Mesendoderm (in vitro differentiated cells): Measurements from ENCODE around the gene NLGN1.

Experiments
- DNase-seq: peaks from one replicate; pipeline ENCODE4 v3.0.0; 2013
- H2AK5ac ChIP-seq: 2 replicates; pipeline ENCODE4 v1.6.1; 2013; ENCODE audit warnings: low read length, inconsistent platforms
- H2BK120ac ChIP-seq: 2 replicates; pipeline ENCODE4 v1.6.1; 2013; ENCODE audit warnings: low read depth, mild to moderate bottlenecking, low read length, moderate library complexity, mixed read lengths
- H2BK15ac ChIP-seq: replicated peaks from 2 replicates; pipeline ENCODE4 v1.6.1; 2013; ENCODE audit warnings: low read depth, mild to moderate bottlenecking, moderate library complexity
- H2BK5ac ChIP-seq: 2 replicates; pipeline ENCODE4 v1.6.1; 2013; ENCODE audit warnings: low read length, inconsistent platforms
- H3K18ac ChIP-seq: 2 replicates; pipeline ENCODE4 v1.6.1; 2013; ENCODE audit warnings: mild to moderate bottlenecking, low read length, mixed read lengths
- H3K23ac ChIP-seq: one replicate; pipeline ENCODE4 v1.6.1; 2013; ENCODE audit warnings: low read length
- H3K27ac ChIP-seq: 2 replicates; pipeline ENCODE4 v1.5.1; 2013; ENCODE audit warnings: low read depth, mild to moderate bottlenecking, inconsistent platforms, low read length, moderate library complexity
- H3K27me3 ChIP-seq: 2 replicates; pipeline ENCODE4 v1.6.1; 2013; ENCODE audit warnings: low read length, control low read depth, mild to moderate bottlenecking, inconsistent platforms; ENCODE audit not compliant: insufficient read depth, poor library complexity
- H3K36me3 ChIP-seq: 2 replicates; pipeline ENCODE4 v1.6.1; 2013; ENCODE audit warnings: low read length, inconsistent platforms; ENCODE audit not compliant: control insufficient read depth, insufficient read depth
- H3K4ac ChIP-seq: one replicate; pipeline ENCODE4 v1.6.1; 2013; ENCODE audit warnings: low read depth, mild to moderate bottlenecking, low read length, moderate library complexity
- H3K4me1 ChIP-seq: 2 replicates; pipeline ENCODE4 v1.6.1; 2013; ENCODE audit warnings: low read depth, low read length, inconsistent platforms; ENCODE audit not compliant: control insufficient read depth
- H3K4me2 ChIP-seq: 2 replicates; pipeline ENCODE4 v1.6.1; 2013; ENCODE audit warnings: low read length
- H3K4me3 ChIP-seq: 2 replicates; pipeline ENCODE4 v1.5.1; 2013; ENCODE audit warnings: mild to moderate bottlenecking, low read length
- H3K56ac ChIP-seq: one replicate; pipeline ENCODE4 v1.6.1; 2013; ENCODE audit warnings: low read length
- H3K79me1 ChIP-seq: 2 replicates; pipeline ENCODE4 v1.6.1; 2013; ENCODE audit warnings: low read length, inconsistent platforms
- H3K79me2 ChIP-seq: 2 replicates; pipeline ENCODE4 v1.6.1; 2013; ENCODE audit warnings: mild to moderate bottlenecking, low read length; ENCODE audit not compliant: control insufficient read depth, insufficient read depth
- H3K9ac ChIP-seq: 2 replicates; pipeline ENCODE4 v1.6.1; 2013; ENCODE audit warnings: low read length, inconsistent platforms
- H4K5ac ChIP-seq: one replicate; pipeline ENCODE4 v1.6.1; 2013; ENCODE audit warnings: low read length
- H4K8ac ChIP-seq: one replicate; pipeline ENCODE4 v1.6.1; 2013; ENCODE audit warnings: low read depth, mild to moderate bottlenecking, control low read depth, low read length, moderate library complexity
- WGBS: extraction: QIAGEN DNeasy Blood & Tissue Kit; methylation state at CpG from one replicate; pipeline ENCODE4 v1.1.7; 2013; ENCODE audit warnings: low lambda C conversion rate, missing lambda C conversion rate; ENCODE audit not compliant: insufficient coverage; ENCODE audit errors: extremely low coverage; 5-methylcytosine and 5-hydroxymethylcytosine counted together

NLGN1 gene

DNA sequence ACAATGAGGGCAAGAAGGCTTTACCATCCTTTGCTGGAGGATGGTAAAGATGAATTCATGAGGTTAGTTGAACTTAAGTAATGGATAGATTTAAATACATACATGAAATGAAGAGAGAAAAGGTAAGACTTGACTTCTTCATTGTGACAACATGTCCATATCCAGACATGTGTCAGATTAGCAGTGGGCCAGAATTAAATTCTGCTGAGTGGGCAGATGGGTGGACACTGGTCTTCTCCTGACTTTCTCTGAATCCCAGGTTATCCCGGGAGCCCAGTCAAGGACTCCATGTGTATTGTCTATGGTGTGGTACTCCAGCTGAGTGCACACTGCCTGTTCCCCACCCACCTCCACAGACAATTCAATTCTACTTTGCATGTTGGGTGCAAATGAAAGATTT lies 603.1 kb downstream of the NLGN1 start:
- Histone ChIP-seq H3K23ac (no peak overlapping the region), H3K4me3 (no peak overlapping the region), H3K79me1 (no peaks in the 10 kb centered on the region), H2AK5ac (no peak overlapping the region), H4K5ac (no peak overlapping the region), H3K18ac (no peak overlapping the region), H3K27me3 (no peaks in the 10 kb centered on the region), H2BK120ac (no peak overlapping the region), H3K36me3 (no peaks in the 10 kb centered on the region), H3K4me2 (no peak overlapping the region), H3K9ac (no peak overlapping the region), H3K27ac (no peak overlapping the region), H2BK15ac (no peak overlapping the region), H3K4me1 (no peaks in the 10 kb centered on the region), H3K56ac (no peak overlapping the region), H3K4ac (no peak overlapping the region), H2BK5ac (no peak overlapping the region), H3K79me2 (no peaks in the 10 kb centered on the region), H4K8ac (no peak overlapping the region)
- WGBS = no CpG with 5 or more reads among the region's 1 CpG
- no peak for DNase-seq

DNA sequence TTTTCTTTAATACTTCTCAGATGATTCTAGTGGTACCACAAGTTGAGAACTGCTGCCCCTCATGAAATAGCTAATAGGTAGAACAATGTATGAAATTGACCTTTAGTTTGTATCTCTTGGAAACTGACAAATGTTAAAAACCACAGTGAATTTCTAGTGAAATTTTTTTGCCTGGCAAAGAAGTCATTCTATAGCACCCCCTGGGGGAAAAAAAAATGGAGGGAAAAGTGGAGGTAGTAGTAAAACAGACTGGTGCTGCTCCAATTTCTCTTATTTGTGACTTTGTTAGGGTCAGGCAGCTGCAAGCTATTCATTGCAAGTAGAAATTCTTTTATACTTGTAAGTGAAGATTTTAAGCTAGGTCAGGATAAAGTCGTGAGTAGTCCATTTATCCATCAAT lies 605.0 kb downstream of the NLGN1 start:
- H3K27me3 ChIP-seq = no peaks in the 10 kb centered on the region
- H3K56ac ChIP-seq = no peak overlapping the region
- no peak overlapping the region for H3K27ac ChIP-seq
- H2BK5ac ChIP-seq = no peak overlapping the region
- H3K4me1 ChIP-seq = no peaks in the 10 kb centered on the region
- H2BK120ac ChIP-seq = no peak overlapping the region
- whole genome bisulfite sequencing = no CpG with 5 or more reads among the region's 1 CpG
- no peak overlapping the region for H2BK15ac ChIP-seq
- H3K36me3 ChIP-seq = no peaks in the 10 kb centered on the region
- peak; percentile 31 for DNase-seq
- H3K18ac ChIP-seq = no peak overlapping the region
- no peak overlapping the region for H3K4me3 ChIP-seq
- H3K4me2 ChIP-seq = no peak overlapping the region
- no peaks in the 10 kb centered on the region for H3K79me1 ChIP-seq
- no peak overlapping the region for H4K8ac ChIP-seq
- H2AK5ac ChIP-seq = no peak overlapping the region
- H3K9ac ChIP-seq = no peak overlapping the region
- no peak overlapping the region for H3K23ac ChIP-seq
- H3K79me2 ChIP-seq = no peaks in the 10 kb centered on the region
- no peak overlapping the region for H4K5ac ChIP-seq
- no peak overlapping the region for H3K4ac ChIP-seq

- H3K79me1 ChIP-seq = no peaks in the 10 kb centered on the region
- H2BK5ac ChIP-seq = no peak overlapping the region
- no peak overlapping the region for H3K9ac ChIP-seq
- no peak overlapping the region for H4K8ac ChIP-seq
- no peak overlapping the region for H3K56ac ChIP-seq
- H3K23ac ChIP-seq = no peak overlapping the region
- H3K27me3 ChIP-seq = no peaks in the 10 kb centered on the region
- no peak overlapping the region for H3K4me2 ChIP-seq
- no peak overlapping the region for H3K4me3 ChIP-seq
- no peaks in the 10 kb centered on the region for H3K4me1 ChIP-seq
- no peak overlapping the region for H2BK15ac ChIP-seq
- H4K5ac ChIP-seq = no peak overlapping the region
- H2BK120ac ChIP-seq = no peak overlapping the region
- H3K36me3 ChIP-seq = no peaks in the 10 kb centered on the region
- H2AK5ac ChIP-seq = no peak overlapping the region
- no peaks in the 10 kb centered on the region for H3K79me2 ChIP-seq
- no peak overlapping the region for H3K4ac ChIP-seq
- H3K27ac ChIP-seq = no peak overlapping the region
- DNase-seq = no peak
- no peak overlapping the region for H3K18ac ChIP-seq
- WGBS = no CpG with 5 or more reads among the region's 1 CpG
Measured at GRCh38 chr3:174010907-174011306, 613.4 kb downstream of the NLGN1 start.

DNA sequence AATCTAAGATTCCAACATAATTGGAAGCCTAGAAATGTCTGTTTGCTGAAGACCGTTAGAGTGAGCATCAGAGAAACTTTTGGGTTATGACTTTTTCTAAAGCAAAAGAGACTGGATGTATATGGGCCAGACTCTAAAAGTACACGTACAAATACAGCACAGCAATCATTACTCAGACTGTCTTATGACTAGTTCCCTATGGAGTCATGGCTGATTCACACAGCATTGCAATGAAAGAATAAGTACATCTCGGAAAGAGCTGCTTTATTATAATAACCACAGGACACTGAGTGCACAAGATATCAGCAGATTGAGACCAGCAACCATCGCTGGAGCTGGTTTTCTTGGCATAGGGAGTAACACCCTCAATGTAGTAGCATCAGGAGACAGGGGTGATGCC lies 618.6 kb downstream of the NLGN1 start:
- Histone ChIP-seq H3K18ac (no peak overlapping the region), H4K5ac (no peak overlapping the region), H3K79me2 (no peaks in the 10 kb centered on the region), H3K9ac (no peak overlapping the region), H3K56ac (no peak overlapping the region), H3K36me3 (no peaks in the 10 kb centered on the region), H2AK5ac (no peak overlapping the region), H2BK15ac (no peak overlapping the region), H3K23ac (no peak overlapping the region), H3K4ac (no peak overlapping the region), H3K4me2 (no peak overlapping the region), H3K4me3 (no peak overlapping the region), H3K4me1 (no peaks in the 10 kb centered on the region), H3K27ac (no peak overlapping the region), H3K27me3 (no peaks in the 10 kb centered on the region), H2BK5ac (no peak overlapping the region), H2BK120ac (no peak overlapping the region), H4K8ac (no peak overlapping the region), H3K79me1 (no peaks in the 10 kb centered on the region)
- WGBS = no CpG with 5 or more reads among the region's 4 CpGs
- DNase-seq = no peak

GRCh38 chr3:174020156-174020555 lies 622.6 kb downstream of the NLGN1 start:
- Histone ChIP-seq H2BK5ac (no peak overlapping the region), H3K27me3 (no peaks in the 10 kb centered on the region), H3K4me1 (no peaks in the 10 kb centered on the region), H3K4me3 (no peak overlapping the region), H3K4me2 (no peak overlapping the region), H3K79me1 (no peaks in the 10 kb centered on the region), H3K23ac (no peak overlapping the region), H4K8ac (no peak overlapping the region), H3K4ac (no peak overlapping the region), H4K5ac (no peak overlapping the region), H3K36me3 (no peaks in the 10 kb centered on the region), H2BK120ac (no peak overlapping the region), H3K27ac (no peak overlapping the region), H3K18ac (no peak overlapping the region), H3K9ac (no peak overlapping the region), H3K79me2 (no peaks in the 10 kb centered on the region), H2BK15ac (no peak overlapping the region), H2AK5ac (no peak overlapping the region), H3K56ac (no peak overlapping the region)
- DNase-seq = no peak
- WGBS = 100% methylated on average over 1 of the region's 2 CpGs

DNA sequence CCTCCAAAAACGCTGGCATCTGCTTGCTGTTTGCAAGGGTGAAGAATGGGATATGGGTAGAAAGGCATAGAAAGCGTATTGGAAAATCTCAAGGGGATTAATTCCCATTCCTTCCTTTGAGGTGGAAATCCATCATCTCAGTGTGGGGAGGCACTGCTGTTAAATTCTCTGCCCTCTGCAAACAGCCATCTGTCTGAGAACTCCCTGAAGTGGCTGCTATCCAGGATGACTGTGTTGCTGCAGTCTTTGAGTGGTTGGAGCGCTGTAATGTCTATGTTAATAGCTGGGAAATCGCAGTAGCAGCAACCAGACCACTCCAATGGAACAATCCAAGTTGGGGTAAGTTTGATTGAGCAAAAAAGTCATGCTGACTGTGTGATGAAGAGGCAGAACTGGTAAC lies 625.9 kb downstream of the NLGN1 start:
- Histone ChIP-seq H3K9ac (no peak overlapping the region), H2BK15ac (no peak overlapping the region), H2AK5ac (no peak overlapping the region), H3K23ac (no peak overlapping the region), H2BK120ac (no peak overlapping the region), H4K5ac (no peak overlapping the region), H4K8ac (no peak overlapping the region), H3K4me1 (no peaks in the 10 kb centered on the region), H3K36me3 (no peaks in the 10 kb centered on the region), H2BK5ac (no peak overlapping the region), H3K27me3 (no peaks in the 10 kb centered on the region), H3K4ac (no peak overlapping the region), H3K18ac (no peak overlapping the region), H3K27ac (no peak overlapping the region), H3K4me2 (no peak overlapping the region), H3K4me3 (no peak overlapping the region), H3K79me1 (no peaks in the 10 kb centered on the region), H3K79me2 (no peaks in the 10 kb centered on the region), H3K56ac (no peak overlapping the region)
- no peak for DNase-seq
- WGBS = no CpG with 5 or more reads among the region's 4 CpGs
